Stimulated activated CD4-positive, alpha-beta T cell treated with anti-CD3 and anti-CD28 coated beads, Interleukin-15, amount 100 ng/mL, for 1 hour (primary cell): ENCODE measurements around the gene NLGN1.
"Not testable (repeated sequence)": the region's sequence is repeated elsewhere in the genome, so short reads cannot be mapped to it uniquely, and the experiment has no call there.

Experiments used
- DNase-seq, 2 donors: peaks; one replicate each; pipeline ENCODE4 v3.0.0-alpha.2; 2020; ENCODE audit warnings: low read depth in 1 of 2, low spot score in 1 of 2

NLGN1 gene

DNA sequence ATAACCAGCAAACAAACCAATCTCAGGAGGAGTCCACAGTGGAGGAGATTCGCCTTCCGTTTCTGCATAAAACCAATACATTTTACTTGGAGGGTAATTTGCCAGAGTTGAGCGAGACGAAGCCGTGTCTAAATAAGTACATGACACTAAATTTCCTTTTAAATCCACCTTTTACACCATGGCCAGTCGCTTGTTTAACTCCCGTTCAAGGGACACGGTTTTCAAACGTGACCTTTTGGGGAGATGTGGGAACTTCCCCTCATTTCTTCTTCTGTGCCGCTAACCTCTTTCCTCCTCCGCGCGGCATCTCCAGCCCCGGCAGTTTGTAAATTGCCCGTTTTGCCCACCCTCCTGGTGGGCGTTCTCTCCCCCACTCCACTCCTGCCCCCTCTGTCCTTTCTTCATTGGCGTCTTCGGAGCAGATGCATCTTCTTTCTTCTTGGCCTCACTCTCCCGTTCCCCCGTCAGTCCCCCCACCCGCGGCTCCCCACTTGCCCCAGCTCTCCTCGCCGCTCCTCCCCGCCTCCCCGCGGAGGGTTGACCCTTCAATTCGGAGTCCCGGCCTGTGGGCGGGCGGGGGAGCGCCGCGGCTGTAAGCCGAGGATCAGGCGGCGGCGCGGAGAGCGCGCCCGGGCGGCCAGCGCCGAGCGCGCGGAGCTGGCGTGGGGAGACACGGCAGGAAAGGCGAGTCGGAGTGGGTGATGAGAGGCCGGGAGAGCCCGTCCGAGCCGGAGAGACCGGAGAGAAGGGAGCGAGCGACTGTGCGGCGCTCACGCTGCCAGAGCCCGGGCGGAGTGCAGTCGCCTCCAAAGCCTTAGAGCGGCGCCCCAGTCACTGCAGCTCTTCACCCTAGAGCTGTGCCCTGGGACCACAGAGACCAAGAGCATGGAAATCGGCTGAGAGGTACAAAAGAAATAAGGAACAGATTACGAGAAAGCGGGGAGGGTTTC, at the start of gene NLGN1:
Gene NLGN1 (plus strand): TSS at position 584 of the 950 bp plus-strand sequence.
- DNase-seq, result no peak

DNA sequence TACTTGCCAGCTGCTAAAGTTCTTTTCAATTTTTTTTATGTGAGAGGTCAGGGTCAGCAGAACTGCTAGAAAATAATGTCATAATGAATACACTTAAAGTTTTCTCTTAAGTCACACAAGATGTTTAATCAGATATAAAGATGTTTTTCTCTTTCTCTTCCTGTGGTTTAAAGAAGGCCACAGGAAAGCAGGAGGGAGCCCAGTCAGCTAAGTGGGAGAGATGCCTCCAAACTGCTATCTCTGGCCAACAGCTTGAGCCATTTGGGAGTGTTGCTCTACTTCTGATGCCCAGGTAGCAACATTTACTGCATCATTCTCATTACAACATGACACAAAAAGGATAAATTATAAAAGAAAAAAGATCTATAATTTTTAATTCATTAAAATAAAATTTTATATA, 45.7 kb upstream of the NLGN1 start:
- DNase-seq, result no peak

DNA sequence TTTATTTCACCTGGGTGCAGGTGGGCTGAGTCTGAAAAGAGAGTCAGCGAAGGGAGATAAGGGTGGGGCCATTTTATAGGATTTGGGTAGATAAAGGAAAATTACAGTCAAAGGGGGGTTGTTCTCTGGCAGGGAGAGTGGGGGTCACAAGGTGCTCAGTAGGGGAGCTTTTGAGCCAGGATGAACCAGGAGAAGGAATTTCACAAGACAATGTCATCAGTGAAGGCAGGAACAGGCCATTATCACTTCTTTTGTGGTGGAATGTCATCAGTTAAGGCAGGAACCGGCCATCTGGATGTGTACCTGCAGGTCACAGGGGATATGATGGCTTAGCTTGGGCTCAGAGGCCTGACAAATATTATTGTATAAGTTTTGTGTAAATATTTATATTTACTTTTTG, 44.4 kb upstream of the NLGN1 start:
- not testable (repeated sequence) for DNase-seq

DNA sequence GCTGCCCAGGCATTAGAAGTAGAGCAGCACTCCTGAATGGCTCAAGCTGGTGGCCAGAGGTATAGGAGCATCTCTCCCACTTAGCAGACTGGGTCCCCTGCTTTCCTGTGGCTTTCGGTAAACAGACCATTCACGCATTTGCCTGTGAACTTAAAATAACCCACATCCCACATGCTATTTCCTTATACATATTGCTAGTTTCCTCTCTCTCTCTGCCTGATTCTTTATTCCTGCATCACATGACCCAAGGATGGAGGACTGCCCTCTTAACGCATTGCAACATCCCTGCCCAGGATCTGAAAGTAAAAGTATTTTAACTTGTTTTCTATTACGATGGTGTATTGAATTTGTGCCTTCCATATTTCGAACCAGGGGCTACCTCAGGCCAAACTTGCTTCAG, 43.4 kb upstream of the NLGN1 start:
- DNase-seq, result no peak

DNA sequence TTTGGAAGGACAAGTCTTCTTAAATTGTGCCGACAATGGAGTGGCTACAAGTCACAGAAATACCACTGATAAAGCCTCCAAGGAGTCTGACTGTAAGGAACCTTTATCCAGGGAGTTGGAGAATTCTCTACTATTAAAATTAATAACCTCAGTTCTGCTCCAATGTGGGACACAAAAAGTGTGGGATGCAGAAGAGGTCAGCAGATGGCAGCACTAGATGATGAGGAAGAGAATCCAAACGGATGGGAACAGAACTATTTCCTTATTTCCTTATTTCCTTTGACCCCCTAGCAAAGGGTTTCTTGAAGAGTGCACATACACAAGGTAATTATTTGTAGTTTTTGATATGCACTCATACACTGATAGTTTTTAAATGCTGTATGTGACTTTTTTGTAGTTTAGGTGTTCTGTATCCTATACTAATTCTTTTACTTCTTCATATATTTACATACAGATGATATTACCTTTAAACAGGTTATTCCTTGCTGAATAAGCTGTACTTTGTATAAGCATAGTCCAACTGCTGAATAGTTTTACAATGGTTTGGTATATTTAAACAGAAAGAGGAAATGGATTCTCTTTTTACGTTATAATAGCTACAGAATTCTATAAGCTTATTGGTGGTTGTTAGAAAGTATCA, 25.6 kb upstream of the NLGN1 start:
- no peak for DNase-seq

DNA sequence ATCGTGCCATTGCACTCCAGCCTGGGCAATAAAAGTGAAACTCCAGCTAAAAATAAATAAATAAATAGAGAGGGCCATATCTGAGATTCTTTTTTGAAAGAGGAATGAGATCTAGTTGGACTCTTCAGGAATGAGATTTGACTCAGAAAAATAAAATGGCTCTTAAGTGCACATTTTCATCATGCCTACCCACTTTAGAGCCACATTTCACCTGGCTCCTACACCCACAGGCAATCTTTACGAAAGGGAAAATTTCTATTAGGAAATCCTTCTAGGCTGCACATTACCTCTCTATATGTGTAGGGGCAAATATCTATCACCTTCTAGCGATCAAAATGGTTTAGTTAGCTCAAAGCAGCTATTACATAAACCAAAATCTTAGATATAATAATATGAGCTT, 16.9 kb upstream of the NLGN1 start:
- no peak for DNase-seq

DNA sequence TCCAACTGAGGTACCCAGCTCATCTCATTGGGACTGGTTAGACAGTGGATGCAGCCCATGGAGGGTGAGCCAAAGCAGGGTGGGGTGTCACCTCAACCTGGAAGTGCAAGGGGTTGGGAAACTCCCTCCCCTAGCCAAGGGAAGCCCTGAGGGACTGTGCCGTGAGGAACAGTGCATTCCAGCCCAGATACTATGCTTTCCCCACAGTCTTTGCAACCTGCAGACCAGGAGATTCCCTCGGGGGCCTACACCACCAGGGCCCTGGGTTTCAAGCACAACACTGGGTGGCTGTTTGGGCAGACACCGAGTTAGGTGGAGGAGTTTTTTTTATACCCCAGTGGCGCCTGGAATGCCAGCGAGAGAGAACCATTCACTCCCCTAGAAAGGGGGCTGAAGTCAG, 15.6 kb upstream of the NLGN1 start:
- DNase-seq, result not testable (repeated sequence)

DNA sequence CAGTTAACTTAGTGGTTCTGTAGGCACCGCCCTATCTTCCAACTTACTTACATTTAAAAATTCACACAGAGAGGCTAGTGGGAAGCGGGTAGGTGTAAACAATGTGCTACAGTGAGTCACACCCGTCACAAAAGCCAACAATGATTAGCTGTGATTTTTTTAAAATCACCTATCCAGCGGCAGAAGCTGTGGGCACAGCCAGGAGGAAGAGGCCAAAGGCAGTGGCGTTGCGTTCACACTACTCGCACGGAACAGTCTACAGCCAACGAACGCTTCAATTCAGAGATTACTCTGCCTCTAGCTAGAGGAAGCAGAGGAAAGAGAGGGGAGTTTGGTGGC, 2.5 kb upstream of the NLGN1 start:
- no peak for DNase-seq

DNA sequence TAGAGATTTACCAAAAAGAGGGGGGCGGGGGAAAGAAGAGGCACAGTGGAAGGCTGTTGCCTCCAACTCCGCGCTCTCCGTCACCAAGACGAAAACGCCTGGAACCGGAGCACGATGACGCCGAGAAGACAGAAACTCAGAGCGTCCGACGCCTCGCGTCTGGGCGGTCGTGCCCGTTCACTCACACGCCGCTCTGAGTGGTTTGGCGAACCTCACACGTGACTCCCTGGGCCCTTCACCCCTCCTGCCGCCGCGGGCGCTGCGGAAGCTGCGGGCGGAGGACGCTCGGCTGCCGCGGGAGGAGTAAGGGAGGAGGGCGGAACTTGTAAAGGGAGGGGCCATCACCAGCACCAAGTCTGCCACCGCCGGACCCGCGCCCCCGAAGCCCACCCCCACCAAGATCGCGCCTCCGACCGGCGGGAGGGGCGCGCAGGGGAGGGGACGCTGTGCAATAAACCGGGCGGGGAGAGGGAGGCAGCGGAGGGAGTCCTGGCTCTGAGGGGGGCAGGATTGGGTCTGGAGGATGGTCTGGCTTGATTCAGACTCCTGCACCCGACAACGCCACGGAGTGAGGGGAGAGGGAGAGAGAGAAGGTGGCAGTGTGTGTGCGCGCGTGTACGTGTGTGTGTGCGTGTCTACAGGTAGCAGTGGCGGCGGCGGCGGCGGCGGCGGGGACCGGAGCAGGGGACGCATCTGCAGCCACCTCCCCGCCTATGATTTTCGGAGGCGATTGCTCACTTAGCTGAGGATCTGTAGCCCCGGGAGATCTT, 1.9 kb upstream of the NLGN1 start:
- no peak for DNase-seq

DNA sequence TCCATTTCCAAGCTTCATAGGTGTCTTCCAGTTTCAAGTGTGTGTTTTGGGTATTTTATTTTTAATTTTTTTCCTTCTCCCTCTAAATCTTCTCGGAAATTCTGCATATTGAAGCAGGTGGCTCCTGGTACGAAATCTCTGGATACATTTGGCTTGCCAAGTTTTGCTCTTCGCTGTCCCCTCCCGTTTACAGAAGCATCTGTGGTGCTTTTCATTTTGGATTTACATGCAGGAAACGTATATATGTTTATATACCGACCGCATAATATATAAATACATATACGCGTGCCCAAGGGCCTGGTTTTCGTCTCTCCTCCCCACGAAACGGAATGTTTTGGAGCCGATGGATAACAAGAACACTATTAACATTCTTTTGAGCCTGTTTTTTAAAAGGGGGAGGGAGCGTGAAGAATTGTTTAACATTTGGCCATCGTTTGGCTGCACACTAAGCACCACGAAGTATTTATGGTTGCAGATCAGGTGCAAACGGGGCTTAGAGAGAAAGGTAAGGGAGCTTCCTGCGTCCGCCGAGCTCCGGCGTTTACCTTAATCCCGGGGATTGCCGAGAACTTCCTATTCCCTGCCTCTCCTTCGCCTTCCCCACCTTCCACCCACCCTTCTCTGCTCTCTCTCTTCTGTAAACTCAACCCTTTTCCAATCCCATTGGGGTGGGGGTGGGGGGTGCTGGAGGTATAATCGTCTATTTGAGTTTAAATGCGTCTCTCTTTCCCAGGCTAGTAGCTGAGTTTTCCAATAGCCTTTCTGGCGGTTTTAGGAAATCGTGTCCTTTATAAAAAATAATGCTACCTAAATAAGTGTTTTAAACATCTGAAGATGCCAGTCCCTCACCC, 1.1 kb upstream of the NLGN1 start:
- no peak for DNase-seq

DNA sequence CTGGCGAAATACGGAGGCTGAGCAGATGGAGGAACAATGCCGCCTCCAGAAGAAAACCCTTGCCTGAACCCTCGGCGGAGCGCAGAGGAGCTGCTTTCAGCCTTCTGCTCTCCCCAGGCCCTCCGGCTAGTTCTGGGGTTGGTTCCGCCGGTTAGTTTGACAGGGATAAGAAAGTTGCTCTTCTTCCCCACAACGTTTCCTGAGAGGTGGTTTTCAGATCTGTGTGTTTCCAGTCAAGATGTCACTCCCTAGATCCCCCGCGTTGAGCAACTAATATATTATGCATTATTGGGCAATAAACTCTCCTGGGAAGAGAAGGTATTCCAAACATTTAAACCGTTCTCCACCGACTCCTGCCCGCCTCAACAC, 551 bp downstream of the NLGN1 start:
- DNase-seq, result no peak

DNA sequence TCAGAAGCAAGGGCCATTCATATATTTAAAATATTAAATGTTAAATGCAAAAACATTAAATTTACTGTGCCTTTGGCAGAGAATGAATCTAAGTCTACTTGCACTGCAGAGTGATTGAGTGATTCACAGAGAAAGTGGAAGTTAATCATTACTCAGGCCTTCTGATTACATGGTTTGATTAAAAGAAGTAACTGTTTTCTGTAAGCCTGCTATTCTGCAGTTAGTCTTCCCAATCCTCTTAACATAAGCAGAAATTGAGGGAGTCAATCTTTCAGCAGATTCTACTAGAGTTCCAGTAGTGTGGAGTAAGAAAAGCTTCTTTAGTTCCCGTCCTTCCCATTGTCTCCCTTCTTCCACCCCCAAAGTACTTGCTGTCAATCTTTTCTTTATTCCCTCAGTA, 1.5 kb downstream of the NLGN1 start:
- no peak for DNase-seq

DNA sequence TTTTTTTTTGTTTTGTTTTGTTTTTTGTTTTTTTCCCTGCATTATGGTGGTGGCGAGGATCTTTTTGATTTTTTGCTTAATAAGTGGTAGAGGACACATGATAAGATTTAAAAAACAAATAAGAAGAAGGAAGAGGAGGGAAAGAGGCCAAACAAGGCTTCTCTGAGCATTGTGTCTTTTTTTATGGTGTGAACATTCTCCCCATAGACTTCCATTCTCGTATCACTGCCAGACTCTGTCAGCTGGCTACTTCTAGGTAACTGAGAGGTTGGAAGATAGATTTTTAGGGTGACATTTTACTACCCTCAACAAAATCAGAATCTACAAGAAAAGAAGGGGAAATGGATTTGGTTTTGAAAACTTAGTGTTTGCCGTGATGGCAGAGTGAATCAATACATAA, 3.8 kb downstream of the NLGN1 start:
- DNase-seq, result no peak

DNA sequence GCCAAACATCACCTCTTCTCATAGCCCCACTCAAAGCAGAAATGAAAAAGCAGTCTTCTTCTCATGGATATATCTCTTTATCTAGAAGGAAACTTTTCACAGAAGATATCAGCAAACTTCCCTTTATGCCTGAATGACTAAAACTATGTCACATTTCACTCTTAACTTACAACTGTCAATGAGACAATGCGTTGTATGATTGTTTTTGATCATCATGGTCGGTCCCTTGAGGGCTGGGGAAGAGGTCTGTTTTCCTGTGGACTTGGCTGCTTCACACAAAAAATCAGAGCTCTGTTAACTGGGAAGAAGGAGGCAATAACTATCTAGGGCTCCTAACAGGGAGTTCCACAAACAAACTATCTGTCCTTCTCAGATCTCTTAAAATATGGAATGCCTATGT, 5.1 kb downstream of the NLGN1 start:
- DNase-seq, result no peak

DNA sequence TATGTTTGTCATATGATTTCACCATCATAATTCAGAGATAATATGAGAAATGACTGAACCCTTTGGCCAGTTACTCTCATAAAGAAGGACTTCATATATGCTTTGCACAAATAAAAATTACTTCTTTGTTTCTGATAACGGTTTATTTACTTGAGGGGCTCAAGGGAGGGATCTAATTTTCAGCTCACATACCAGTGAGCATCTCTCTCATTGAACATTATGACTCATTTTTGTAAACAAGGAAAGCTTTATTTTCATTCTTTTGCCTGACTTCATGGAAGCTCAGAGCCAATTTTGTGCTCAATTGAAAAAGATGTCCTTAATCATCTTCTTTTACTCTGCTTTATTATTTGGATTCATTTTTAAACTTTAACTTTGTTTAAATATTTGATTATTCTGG, 5.8 kb downstream of the NLGN1 start:
- no peak for DNase-seq

DNA sequence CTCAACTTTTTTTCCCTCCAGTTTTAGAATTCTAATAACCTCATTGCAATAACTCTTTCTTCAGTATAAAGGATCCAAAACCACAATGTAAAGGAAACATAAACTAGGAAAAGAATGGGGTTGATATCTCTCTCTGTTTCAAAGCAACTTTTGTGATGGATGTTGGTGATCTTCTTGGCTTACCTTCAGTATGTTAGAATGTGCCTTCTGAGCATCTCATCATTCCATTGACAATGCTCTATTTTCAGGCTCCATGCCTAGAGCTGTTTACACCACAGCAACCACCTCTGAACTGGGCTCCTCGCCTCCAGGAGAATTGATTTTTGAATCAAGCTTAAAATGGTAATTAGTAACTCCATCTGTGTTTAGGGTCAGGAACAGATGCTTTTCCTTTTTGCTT, 6.6 kb downstream of the NLGN1 start:
- DNase-seq, result no peak

DNA sequence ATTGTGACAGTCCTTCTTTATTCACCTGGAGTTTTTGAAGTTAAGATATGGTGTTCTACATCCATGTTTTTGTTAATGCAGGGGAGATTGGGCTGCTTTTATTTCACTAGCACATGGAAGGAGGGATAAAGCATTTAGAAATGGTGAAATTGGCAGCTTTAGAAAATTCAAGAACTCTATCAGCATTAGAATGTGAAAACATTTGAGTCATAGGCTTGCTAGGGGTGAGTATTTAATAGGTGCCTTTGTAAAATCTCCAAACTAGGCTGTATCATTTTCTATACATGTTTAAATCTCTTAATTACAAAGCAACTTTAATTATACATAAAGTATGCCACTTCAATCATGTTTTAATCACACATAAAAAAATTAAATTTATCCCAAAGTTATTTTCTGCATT, 12.9 kb downstream of the NLGN1 start:
- DNase-seq, result no peak

DNA sequence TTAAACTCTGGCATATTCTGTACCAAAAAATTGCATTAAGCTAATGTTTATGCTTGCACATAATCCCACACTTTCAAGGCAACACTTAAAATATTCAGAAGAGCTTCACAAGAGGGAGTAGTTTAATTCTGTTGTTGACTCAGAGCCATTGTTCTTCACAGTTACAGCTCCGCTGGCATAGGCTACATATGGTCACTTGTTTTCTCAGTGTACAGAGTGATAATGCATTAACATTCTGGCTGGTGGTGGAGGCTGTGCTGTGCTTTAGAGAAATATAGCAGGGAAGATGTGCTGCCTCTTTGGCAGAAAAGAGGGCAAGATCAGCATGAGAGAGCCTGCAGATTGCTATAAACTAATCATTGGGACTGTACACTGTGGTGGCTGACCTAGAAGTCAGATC, 13.3 kb downstream of the NLGN1 start:
- no peak for DNase-seq

DNA sequence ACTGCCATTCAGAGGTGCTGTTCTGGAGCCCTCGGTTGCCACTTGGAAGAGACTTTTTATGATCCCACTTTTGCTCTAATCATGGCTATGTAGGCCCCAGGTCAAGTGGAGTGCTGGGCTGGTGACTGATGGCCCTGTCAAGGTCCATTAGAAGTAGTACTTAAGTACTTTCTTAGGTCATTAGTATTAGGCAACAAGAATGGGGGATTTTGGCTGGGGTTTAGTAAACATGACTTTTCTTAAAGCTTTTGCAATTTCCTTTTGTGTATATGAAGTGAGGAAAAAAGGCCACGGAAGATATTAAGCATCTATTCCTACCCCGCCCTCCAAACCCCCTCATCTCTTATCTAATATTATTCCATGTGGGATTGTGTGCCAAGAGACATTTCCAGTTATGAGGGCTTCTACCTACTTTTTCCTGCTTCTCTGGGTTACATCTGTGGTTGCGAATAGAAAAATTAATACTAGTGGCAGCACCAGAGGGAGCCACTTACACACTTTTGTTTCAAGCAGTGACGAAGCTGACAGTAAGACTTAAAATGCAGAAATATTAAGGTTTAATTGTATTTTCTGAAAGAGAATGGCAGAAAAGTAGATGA, 13.9 kb downstream of the NLGN1 start:
- DNase-seq, result no peak

DNA sequence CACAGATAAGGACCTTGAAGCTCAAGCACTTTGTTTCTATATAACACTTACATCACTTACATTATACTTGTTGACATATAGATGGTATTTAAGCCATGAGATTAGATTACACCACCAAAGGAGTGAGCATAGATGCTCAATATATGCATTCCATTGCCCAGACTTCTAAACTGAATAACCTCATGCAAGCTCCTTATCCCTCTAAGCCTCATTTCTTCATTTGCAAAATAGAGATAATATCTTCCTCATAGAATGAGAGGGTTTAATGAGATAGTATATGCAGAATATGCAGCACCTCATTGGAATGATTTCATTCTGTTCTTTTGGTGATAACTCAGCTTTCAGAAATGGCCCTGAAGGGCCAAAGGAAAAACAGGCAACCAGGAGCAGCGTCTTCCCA, 18.5 kb downstream of the NLGN1 start:
- no peak for DNase-seq

DNA sequence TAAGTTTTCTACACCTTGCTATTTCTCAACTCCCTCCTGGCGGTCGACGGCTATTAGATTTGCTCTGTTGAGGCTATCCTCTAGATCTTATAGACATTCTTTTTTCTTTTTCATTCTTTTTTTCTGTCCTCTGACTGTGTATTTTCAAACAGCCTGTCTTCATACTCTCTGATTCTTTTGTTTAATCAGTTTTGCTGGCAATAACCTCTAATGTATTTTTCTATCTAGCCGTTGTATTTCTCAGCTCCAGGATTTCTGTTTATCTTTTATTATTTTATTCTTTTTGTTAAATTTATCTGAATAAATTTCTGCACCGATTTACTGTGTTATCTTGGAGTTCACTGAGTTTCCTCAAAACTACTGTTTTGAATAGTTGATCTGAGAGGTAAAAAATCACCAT, 31.5 kb downstream of the NLGN1 start:
- DNase-seq, result no peak
